Measurements from ENCODE around the gene NFASC. TPM values are rescaled to one million over a fixed set of nuclear protein-coding genes. Genes with fewer than 3 reads are reported as not detected.

Gene NFASC
- total and polyA plus RNA-seq, 2 donors (not counting 3 experiments of a cell fraction or from before 2014, with no cell fraction given) = not detected

Other genes with a start within 250 kb of the NFASC start
- not detected in 2 replicates for gene LRRN2, start 185.1 kb upstream of the NFASC start, total RNA-seq
- gene LRRN2, start 185.1 kb upstream of the NFASC start, polyA plus RNA-seq = not detected in 2 replicates
- gene CNTN2, start 172.3 kb downstream of the NFASC start, total RNA-seq = not detected in 2 replicates
- gene CNTN2, start 172.3 kb downstream of the NFASC start, polyA plus RNA-seq = not detected in 2 replicates
- 2.9 TPM in 2 replicates for gene TMEM81, start 213.6 kb downstream of the NFASC start, total RNA-seq
- 1.2 and 1.5 TPM in 2 replicates for gene TMEM81, start 213.6 kb downstream of the NFASC start, polyA plus RNA-seq